Measurements from ENCODE around the gene ASB1.
A peak's percentile ranks its signal among the peaks of the same experiment; 100 is the strongest.
"Not testable (repeated sequence)": the region's sequence is repeated elsewhere in the genome, so short reads cannot be mapped to it uniquely, and the experiment has no call there.

ASB1 gene

GRCh38 chr2:238424313-238424700 lies 2.4 kb upstream of the ASB1 start:
- DNase-seq, result no peak

- DNase-seq, result no peak
Measured at GRCh38 chr2:238425505-238425978, 1.2 kb upstream of the ASB1 start.

GRCh38 chr2:238425979-238426567 lies 654 bp upstream of the ASB1 start:
- DNase-seq, result peak; percentile 53

GRCh38 chr2:238427435-238428162 lies 872 bp downstream of the ASB1 start:
- DNase-seq, result no peak

GRCh38 chr2:238428866-238429265 lies 2.1 kb downstream of the ASB1 start:
- DNase-seq, result no peak

GRCh38 chr2:238430781-238431180 lies 4.1 kb downstream of the ASB1 start:
- no peak for DNase-seq

- DNase-seq, result no peak
Measured at GRCh38 chr2:238431456-238431855, 4.7 kb downstream of the ASB1 start.

- no peak for DNase-seq
Measured at GRCh38 chr2:238433300-238433915, 6.7 kb downstream of the ASB1 start.

- DNase-seq, result no peak
Measured at GRCh38 chr2:238433941-238434845, 7.5 kb downstream of the ASB1 start.

- no peak for DNase-seq
Measured at GRCh38 chr2:238434846-238435751, 8.4 kb downstream of the ASB1 start.

- no peak for DNase-seq
Measured at GRCh38 chr2:238435752-238436096, 9.0 kb downstream of the ASB1 start.

- peak; percentile 68 for DNase-seq
Measured at GRCh38 chr2:238438856-238439849, 12.4 kb downstream of the ASB1 start.

- no peak for DNase-seq
Measured at GRCh38 chr2:238439917-238440316, 13.2 kb downstream of the ASB1 start.

GRCh38 chr2:238440331-238440730 lies 13.6 kb downstream of the ASB1 start:
- DNase-seq, result no peak

GRCh38 chr2:238440767-238441166 lies 14.0 kb downstream of the ASB1 start:
- no peak for DNase-seq

GRCh38 chr2:238441262-238442114 lies 14.8 kb downstream of the ASB1 start:
- DNase-seq, result no peak

GRCh38 chr2:238442257-238442656 lies 15.5 kb downstream of the ASB1 start:
- DNase-seq, result not testable (repeated sequence)

- no peak for DNase-seq
Measured at GRCh38 chr2:238444242-238444641, 17.5 kb downstream of the ASB1 start.

GRCh38 chr2:238445409-238446190 lies 18.9 kb downstream of the ASB1 start:
- DNase-seq, result no peak
